ENCODE data around the gene CCNB1.
"Not testable (repeated sequence)": the region's sequence is repeated elsewhere in the genome, so short reads cannot be mapped to it uniquely, and the experiment has no call there.

The CCNB1 gene

DNA sequence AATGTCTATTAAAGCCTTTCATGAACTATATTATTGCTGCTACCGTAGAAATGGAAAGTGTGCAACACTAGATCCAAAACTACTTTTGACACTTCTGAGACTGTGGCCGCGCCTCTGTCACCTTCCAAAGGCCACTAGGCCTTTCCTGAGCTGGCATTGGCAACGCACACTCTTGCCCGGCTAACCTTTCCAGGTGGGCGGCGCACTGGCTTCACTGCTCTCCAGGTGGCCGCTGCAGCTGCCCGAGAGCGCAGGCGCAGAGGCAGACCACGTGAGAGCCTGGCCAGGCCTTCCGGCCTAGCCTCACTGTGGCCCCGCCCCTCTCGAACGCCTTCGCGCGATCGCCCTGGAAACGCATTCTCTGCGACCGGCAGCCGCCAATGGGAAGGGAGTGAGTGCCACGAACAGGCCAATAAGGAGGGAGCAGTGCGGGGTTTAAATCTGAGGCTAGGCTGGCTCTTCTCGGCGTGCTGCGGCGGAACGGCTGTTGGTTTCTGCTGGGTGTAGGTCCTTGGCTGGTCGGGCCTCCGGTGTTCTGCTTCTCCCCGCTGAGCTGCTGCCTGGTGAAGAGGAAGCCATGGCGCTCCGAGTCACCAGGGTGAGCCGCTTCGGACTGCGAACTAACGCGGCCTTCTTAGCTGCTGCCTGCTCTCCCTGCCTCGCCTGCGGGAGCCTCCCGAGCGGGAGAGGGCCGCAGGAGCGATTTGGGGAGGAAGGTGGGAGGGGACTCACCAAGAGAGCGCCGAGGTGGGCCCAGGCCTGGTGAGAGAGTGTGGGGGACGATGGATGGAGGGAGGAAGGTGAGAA, at the start of gene CCNB1:
TSS of gene CCNB1 (plus strand) at position 465 of the 807 bp plus-strand sequence. CDS start at position 578, 113 bp downstream.
- peak; percentile 95 for DNase-seq (ENCODE audit: low read depth)

DNA sequence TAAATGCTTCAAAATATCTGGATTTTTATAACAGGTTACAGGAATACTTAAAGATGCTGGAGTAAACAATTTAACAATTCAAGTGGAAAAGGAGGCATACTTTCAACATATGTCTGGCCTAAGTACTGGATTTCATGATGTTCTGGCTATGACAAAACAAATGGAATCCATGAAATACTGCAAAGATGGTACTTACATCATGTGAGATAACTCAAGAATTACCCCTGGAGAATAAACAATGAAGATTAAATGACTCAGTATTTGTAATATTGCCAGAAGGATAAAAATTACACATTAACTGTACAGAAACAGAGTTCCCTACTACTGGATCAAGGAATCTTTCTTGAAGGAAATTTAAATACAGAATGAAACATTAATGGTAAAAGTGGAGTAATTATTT, 37.5 kb upstream of the CCNB1 start:
- no peak for DNase-seq (ENCODE audit: low read depth)

DNA sequence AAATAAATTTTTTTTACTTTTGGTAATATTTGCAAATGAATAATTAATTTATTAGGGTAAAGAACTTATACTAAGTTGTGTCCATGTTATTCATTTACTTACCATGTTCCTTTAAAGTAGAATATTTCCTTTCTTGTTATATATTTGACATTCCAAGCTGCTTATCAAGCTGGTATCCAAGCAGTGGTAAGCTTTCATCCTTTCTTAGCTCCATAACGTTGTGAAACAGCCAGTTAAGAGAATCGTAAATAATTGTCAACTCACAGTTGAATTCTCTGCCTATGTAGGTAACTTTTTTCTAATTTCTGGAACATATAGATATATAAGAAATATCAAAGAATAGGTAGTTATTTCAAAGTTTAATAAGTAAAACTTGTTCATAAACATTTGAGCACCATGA, 36.7 kb upstream of the CCNB1 start:
- no peak for DNase-seq (ENCODE audit: low read depth)

DNA sequence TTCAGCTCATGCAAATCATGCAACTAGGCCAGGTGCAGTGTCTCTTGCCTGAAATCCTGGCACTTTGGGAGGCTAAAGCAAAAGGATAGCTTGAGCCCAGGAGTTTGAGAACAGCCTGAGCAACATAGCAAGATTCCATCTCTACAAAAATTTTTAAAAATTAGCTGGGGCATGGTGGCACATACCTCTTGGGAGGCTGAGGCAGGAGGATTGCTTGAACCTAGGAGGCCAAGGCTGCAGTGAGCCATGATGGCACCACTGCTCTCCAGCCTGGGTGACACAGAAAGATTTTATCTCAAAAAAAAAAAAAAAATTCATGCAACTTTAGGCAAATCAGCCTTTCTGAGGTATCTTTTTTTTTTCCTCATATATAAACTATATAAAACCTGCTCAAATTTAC, 35.6 kb upstream of the CCNB1 start:
- no peak for DNase-seq (ENCODE audit: low read depth)

DNA sequence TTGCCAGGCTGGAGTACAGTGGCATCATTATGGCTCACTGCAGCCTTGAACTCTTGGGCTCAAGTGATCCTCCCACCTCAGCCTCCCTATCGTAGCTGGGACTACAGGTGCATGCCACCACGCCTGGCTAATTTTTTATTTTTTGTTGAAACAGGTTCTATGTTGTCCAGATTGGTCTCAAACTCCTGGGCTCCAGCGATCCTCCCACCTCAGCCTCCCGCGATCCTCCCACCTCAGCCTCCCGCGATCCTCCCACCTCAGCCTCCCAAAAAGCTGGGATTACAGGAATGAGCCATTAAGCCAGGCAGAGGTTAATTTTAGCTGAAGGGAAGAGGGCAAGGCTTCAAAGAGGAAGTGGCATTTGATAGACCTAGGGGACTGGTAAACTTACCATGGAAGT, 32.8 kb upstream of the CCNB1 start:
- DNase-seq (ENCODE audit: low read depth) = no peak

DNA sequence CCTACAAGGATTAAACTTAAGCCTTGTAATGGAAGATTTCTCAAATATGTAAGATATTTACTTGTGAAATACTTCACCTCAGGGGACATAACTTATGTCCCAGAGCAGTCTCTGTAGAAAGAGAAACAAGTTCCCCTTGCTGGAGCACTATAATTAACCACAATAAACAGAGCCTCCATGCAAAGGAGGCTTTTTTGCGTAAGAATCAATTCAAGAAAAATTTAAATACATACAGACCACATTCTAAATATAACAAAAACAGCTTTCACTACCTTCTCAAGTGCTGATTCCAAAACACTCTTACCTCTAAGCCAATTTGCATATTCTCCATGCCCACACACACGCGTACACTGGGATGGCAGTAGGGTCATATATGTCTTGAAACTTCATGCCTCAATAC, 30.7 kb upstream of the CCNB1 start:
- no peak for DNase-seq (ENCODE audit: low read depth)

DNA sequence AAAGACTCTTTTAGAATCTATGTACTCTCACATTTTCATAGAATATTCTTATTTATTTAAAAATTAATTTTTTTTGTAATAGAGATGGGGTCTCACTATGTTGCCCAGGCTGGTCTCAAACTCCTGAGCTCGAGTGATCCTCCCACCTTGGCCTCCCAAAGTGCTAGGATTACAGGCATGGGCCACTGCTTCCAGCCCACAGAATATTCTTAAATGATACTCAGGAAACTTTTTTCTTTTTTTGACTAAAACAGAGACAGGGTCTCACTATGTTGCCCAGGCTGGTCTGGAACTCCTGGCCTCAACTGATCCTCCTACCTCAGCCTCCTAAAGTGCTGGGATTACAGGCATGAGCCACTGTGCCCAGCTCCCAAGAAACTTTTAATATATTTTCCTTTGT, 29.7 kb upstream of the CCNB1 start:
- DNase-seq (ENCODE audit: low read depth) = not testable (repeated sequence)

DNA sequence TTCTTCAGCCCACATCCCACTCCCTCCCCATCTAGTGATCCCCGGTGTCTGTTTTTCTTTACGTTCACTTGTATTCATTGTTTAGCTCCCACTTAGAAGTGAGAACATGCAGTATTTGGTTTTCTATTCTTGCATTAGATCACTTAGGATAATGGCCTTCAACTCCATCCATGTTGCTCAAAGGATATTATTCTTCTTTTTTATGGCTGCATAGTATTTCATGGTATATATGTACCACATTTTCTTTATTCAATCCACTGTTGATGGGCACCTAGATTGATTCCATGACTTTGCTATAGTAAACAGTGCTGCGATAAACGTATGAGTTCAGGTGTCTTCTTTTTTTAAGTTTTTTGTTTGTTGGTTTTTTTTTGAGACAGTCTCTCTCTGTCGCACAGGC, 29.1 kb upstream of the CCNB1 start:
- DNase-seq (ENCODE audit: low read depth) = no peak

DNA sequence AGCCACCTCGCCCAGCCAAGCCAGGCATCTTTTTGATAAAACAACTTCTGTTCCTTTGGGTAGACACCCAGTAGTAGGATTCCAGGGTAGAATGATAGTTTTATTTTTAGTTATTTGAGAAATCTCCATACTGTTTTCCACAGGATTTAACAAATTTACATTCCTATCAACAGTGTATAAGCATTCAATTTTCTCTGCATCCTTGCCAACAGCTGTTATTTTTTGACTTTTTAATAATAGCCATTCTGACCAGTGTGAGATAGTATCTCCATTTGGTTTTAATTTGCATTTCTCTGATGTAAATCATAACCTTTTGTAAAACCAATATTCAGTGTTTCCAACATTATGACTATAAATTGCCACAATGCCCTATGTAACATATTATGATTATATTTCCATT, 28.2 kb upstream of the CCNB1 start:
- DNase-seq (ENCODE audit: low read depth) = no peak

DNA sequence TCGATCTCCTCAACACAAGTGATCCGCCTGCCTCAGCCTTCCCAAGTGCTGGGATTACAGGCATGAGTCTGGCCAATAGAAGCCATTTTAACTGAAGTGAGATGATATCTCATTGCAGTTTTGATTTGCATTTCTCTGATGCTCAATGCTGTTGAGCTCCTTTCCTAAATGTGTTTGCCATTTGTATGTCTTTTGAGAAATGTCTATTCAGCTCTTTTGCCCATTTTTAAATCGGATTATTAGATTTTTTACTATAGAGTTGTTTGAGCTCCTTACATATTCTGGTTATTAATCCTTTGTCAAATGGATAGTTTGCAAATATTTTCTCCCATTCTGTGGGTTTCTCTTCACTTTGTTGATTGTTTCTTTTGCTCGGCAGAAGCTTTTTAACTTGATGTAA, 26.7 kb upstream of the CCNB1 start:
- DNase-seq (ENCODE audit: low read depth) = not testable (repeated sequence)

DNA sequence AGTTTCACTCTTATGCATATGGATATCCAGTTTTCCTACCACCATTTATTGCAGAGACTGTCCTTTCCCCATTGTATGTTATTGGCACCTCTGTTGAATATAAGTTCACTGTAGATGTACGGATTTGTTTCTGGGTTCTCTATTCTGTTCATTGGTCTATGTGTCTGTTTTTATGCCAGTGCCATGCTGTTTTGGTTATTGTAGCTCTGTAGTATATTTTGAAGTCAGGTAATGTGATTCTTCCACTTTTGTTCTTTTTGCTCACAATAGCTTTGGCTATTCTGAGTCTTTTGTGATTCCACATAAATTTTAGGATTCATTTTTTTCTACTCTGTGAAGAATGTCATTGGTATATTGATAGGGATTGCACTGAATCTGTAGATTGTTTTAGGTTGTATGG, 26.1 kb upstream of the CCNB1 start:
- DNase-seq (ENCODE audit: low read depth) = no peak

DNA sequence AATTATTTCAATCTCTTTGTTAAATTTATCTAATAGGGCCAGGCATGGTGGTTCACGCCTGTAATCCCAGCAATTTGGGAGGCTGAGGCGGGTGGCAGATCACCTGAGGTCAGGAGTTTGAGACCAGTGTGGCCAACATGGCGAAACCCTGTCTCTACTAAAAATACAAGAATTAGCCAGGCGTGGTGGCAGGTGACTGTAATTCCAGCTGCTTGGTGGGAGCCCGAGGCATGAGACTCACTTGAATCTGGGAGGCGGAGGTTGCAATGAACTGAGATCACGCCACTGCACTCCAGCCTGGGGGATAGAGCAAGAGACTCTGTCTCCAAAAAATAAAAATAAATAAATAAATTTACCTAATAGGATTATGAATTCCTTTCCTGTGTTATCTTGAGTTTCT, 18.4 kb upstream of the CCNB1 start:
- not testable (repeated sequence) for DNase-seq (ENCODE audit: low read depth)

DNA sequence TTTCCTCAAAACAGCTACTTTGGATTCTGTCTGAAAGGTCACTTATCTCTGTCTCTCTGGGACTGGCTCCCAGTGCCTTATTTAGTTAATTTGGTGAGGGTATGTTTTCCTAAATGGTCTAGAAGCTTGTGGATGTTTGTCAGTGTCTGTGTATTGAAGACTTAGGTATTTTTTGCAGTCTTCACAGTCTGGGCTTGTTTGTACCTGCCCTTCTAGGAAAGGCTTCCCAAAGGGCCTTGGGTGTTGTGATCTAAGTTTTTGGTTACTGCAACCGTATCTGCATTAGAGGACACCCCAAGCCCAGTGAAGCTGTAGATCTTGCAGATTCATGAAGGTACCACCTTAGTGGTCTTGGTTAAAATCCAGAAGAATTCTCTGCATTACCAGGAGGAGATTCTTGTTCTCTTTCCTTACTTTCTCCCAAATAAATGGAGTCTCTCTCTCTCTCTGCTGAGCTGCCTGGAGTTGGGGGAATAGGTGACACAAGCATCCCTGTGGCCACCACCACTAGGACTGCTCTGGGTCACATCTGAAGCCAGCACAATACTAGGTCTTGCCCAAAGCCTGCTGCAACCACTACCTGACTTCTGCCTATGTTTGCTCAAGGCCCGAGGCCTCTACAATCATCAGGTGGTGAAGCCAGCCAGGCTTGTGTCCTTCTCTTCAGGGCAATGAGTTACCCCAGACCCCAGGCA, 17.8 kb upstream of the CCNB1 start:
- no peak for DNase-seq (ENCODE audit: low read depth)

DNA sequence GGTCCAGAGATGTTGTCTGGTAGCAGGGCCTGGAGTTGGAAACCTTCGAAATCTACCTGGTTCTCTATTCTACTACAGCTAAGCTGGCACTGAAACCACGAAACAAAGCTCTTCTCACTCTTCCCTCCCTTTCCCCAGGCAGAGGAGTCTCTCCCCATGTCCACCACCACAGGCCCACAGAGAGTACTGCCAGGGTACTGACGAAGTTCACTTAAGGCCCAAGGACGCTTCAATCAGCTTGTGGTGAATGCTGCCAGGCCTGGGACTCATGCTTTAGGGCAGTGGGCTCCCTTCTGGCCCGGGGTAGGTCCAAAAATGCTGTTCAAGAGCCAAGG, 17.3 kb upstream of the CCNB1 start:
- DNase-seq (ENCODE audit: low read depth) = no peak

DNA sequence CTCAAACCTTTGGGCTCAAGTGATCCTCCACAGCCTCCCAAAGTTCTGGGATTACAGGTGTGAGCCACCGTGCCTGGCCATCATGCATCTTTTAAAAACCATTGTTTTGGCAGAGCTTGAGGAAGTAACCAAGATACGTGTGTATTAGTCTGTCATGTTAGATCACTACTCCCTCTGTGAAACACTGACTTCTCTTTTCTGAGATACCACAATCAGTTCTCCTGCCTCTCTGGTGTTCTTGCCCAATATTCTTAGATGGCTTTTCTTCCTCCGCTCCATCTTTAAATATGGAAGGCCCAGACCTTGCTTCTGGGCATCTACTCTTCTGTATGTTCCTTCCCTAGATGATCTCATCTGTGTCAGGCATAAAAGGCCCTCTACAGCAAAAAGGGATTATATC, 14.2 kb upstream of the CCNB1 start:
- DNase-seq (ENCODE audit: low read depth) = no peak

DNA sequence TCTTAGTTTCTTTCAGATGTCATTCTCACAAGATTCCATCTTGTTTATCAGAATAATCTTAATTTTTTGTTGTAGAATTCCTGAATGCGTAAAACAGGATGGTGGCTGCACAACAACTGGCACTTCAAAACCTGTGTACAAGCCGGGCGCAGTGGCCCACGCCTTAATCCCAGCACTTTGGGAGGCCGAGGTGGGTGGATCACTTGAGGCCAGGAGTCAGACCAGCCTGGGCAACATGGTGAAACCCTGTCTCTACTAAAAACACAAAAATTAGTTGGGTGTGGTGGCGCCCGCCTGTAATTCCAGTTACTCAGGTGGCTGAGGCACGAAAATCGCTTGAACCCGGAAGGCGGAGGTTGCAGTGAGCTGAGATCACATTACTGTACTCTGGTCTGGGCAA, 10.5 kb upstream of the CCNB1 start:
- no peak for DNase-seq (ENCODE audit: low read depth)

DNA sequence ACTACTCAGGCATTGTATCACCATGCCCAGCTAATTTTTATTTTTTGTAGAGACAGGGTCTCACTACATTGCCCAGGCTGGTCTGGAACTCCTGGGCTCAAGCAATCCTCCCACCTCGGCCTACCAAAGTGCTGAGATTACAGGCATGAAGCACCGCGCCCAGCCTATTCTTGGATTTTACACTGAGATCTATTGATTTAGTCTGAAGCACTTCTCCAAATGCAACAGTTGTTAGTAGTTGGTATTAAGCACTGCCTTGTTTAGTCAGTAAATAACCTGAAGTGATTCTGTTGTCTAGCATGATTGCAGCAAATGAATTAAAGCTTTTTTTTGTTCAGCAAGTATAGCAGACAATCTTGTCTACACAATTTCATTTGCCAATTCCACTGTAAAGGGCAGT, 8.9 kb upstream of the CCNB1 start:
- no peak for DNase-seq (ENCODE audit: low read depth)

DNA sequence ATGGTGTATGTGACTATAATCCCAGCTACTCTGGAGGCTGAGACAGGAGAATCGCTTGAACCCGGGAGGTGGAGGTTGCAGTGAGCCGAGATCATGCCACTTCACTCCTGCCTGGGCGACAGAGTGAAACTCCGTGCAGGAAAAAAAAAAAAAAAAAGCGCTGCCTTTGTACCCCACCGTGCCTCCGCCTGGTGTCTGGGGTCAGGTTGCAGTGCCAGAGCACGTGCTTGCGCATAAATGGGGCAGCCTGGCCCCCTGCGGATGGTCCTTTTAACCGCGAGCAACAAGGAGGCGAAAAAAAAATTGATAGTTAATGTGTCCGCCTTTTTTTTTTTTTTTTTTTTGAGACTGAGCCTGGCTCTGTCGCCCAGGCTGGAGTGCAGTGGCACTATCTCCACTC, 6.3 kb upstream of the CCNB1 start:
- no peak for DNase-seq (ENCODE audit: low read depth)

DNA sequence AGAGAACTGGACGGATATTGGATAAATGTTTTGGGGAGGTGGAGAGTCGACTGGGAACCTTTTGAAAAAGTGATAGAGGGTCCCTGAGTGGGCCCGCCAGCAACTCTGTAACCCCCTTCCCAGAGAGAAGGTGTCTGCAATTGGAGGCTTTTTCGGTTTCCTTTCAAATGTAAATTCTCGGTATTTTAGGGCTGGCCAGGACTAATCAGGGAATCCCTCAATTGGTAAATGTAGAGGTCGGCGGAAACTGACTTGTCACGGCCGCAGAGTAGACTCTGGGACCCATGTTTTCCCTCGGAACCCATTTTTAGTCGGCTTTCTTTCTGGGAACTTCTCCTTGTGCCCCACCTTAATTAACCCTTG, 524 bp downstream of the CCNB1 start:
- DNase-seq (ENCODE audit: low read depth) = no peak

DNA sequence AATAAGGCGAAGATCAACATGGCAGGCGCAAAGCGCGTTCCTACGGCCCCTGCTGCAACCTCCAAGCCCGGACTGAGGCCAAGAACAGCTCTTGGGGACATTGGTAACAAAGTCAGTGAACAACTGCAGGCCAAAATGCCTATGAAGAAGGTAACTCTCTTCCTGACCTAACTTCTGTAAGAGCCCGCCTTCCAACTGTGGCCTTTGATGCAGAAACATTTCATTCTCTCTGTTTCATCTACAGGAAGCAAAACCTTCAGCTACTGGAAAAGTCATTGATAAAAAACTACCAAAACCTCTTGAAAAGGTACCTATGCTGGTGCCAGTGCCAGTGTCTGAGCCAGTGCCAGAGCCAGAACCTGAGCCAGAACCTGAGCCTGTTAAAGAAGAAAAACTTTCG, 979 bp downstream of the CCNB1 start:
- no peak for DNase-seq (ENCODE audit: low read depth)

DNA sequence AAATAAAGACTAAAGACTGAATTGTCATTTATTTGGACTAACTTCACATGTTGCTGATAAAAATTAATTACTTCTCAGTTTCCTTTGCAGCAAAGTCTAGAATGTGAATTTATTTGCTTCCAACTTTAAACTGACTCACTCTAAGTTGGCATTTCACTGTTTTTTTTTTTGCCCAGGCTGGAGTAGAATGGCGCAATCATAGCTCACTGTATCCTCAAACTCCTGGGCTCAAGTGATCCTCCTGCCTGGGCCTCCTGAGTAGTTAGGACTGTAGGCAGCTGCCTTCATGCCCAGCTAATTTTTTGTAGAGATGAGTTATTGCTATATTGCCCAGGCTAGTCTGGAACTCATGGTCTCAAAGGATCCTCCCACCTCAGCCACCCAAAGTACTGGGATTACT, 3.5 kb downstream of the CCNB1 start:
- DNase-seq (ENCODE audit: low read depth) = no peak

DNA sequence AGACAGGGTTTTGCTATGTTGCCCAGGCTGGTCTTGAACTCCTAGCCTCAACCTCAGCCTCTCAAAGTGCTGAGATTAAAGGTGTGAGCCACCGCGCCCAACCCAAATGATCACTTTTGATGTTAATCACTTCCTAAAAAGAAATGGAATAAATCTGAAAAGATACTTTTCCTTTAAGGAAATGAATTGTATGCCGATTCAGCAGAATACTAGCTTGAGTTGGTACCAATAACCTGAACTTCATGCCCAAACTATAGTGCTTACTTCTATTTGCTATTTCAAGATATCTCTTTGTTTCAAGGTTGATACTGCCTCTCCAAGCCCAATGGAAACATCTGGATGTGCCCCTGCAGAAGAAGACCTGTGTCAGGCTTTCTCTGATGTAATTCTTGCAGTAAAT, 4.0 kb downstream of the CCNB1 start:
- DNase-seq (ENCODE audit: low read depth) = no peak

DNA sequence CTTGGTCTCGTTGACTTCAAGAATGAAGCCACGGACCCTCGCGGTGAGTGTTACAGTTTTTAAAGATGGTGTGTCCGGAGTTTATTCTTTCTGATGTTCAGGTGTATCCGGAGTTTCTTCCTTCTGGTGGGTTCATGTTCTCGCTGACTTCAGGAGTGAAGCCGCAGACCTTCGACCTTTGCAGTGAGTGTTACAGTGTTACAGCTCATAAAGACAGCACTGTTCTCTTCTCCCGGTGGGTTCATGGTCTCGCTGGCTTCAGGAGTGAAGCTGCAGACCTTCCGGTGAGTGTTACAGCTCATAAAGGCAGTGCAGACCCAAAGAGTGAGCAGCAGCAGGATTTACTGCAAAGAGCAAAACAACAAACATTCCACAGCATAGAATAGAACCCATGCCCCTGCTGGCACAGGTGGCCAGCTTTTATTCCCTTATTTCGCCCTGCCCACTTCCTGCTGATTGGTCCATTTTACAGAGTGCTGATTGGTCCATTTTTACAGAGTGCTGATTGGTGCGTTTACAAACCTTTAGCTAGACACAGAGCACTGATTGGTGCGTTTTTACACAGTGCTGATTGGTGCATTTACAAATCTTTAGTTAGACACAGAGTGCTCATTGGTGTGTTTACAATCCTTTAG, 14.8 kb downstream of the CCNB1 start:
- not testable (repeated sequence) for DNase-seq (ENCODE audit: low read depth)

DNA sequence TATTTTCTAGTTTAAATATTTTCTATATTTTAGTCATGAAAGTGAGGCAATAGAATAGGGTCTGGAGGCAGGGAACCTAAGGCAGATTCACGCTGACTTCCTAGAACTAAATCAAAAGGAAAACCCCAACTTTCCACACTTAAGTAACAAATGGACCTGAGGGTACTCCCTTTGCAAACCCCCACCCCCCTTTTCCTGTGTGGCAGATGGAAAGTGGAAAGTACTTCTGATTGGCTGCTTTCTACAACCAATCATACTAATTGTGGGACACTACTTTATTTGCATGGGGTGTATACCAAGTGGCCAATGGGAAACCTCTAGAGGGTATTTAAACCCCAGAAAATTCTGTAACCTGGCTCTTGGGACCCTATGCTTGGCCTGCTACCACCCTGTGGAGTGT, 17.7 kb downstream of the CCNB1 start:
- DNase-seq (ENCODE audit: low read depth) = no peak

All from stimulated activated CD8-positive, alpha-beta memory T cell treated with anti-CD3 and anti-CD28 coated beads, Interleukin-12 subunit alpha, Interleukin-12 subunit beta, amount 100 ng/mL, for 1 hour (primary cell).